GM19467 (cell line): ENCODE data around the gene LRP4.

Source experiments
- ATAC-seq: cut with Tn5 transposase; IDR thresholded peaks from one replicate; pipeline ENCODE4 v1.9.1; 2021; ENCODE audit warnings: mild to moderate bottlenecking, moderate library complexity; ENCODE audit not compliant: unreplicated experiment

Gene LRP4

DNA sequence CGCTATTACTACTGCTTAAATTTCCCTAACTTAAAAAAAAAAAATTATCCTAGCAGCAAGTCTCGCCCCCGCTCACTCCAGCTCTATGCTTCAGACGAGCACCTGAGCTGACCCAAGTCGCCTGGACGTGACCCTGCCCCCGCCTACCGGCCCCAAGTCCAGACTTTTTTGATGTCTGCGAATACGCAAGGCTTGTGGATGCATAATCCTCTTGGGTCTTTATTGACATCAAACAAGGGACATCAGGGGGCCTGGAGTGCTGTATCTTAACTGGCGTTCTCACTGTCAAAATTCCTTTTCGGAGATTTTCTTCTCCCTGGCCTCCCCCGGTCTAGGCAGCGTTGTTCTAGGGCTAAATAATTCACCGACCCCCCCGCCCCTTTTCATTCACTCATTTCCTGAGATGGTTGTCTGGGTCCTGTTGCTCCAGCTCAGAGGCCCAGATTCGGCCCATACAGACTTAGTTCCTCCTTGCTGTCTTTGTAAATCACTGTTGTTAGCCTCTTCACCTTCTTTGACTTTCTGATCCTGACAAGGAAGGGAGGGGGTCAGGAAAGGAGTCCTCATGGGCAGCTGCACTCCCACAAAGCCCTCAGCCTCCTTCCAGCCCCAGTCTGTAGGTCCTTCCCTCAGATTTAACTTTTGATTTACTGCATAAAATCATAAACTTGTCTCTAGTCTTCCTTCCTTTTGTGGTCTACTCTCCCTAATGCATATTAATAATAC lies 601 bp upstream of the LRP4 start:
- no peak for ATAC-seq

DNA sequence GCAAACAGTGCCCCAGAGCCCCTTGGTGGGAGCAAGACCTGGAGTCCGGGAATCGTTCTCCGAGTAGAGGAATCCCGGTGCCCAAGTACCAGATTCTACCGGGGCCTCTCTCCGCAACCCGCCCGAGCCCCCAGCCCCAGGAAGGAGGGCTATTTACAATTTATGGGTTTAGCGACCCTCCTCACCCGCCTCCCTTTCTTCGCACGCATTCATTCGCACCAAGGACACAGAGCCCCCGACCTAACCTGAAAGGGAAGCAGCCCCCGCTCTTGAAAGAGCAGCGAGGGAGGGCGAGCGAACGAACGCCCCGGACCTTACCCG lies 628 bp downstream of the LRP4 start:
- ATAC-seq, result no peak

DNA sequence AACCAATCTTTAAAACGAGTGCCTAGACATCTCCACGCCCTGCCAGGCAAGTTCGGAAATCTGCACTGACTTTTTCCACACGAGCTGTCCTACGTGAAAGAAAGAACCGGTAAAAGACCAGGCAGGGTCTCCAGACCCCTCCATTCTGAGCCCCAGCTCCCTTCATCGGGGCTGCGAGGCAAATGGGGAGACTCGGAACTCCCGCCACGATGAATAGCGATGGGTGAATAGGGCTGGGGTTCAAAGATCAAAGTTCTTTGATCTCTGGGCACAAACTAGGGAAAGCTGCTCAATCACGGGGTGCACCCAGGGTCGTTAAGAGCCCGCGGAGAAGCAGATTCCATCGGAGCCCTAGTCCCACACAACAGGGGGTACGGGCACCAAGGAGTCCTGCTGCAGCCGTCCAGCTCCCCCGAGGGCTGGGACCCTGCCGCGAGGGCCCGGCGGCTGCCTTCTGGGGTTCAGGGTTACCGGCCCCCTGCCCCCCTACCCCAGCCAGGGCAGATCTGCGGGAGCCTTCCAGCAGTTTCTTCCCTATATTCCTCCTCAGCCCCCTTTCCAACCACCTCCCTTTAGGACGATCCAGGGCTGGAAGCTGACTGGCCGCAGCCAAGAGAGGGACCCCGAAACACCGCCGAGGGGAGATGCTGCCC lies 1.1 kb downstream of the LRP4 start:
- ATAC-seq, result no peak

DNA sequence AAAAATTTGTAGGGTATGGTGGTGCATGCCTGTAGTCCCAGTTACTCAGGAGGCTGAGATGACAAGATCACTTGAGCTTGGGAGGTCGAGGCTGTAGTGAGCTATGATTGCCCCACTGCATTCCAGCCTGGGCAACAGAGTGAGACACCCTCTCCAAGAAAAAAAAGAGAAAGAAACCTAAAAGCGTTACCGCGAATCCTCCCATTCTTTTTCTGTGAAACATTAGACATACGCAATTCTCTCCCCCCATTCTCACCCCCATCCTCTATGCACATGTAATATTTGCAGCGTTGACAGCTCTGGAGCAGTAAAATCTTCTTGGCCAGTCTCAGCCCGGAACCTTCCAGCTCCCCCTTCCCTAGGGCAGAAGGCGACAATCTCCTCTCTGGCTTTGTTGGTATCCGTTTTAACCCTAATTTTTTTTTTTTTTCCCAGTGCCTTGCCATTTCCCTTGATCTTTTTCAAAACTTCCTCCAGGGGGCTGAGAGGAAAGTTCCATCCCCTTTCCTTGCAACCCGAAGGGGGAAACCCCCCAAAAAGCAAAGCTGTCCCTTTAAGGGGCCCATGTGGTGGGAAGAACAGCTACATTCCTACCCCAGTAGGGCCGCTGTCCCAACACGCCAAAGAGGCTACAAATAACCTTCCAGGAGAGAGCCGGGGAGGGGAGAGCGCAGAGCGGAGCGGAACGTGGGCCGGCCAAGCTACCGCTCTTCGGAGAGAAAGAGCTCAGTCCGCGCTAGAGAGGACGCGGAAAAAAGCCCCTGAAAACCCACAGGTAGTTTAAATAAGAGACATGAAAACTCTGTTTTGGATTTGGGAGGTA lies 1.9 kb downstream of the LRP4 start:
- ATAC-seq, result no peak

GRCh38 chr11:46914910-46915309 lies 3.4 kb downstream of the LRP4 start:
- no peak for ATAC-seq

DNA sequence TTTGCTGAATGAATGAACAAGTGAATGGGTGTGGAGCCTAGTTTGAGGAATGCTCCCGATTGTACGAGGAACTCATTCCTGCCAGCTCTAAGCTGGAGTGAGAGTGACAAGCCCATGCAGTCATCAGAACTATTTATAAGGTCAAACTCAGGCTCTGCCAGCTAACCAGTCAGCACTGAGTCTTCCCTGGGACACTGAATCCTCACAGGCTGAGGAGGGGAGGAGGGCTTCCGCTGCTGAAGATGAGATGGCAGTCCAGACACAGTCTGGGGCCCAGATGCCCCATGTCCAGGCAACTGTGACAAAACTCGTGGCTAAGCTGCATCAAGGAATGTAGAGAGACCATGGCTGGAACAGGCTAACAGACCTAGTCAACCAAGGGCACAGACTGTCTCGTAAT lies 4.0 kb downstream of the LRP4 start:
- ATAC-seq, result no peak

- ATAC-seq, result no peak
Observed at GRCh38 chr11:46913484-46913883, 4.9 kb downstream of the LRP4 start.

GRCh38 chr11:46912526-46913150 lies 5.7 kb downstream of the LRP4 start:
- ATAC-seq, result no peak

DNA sequence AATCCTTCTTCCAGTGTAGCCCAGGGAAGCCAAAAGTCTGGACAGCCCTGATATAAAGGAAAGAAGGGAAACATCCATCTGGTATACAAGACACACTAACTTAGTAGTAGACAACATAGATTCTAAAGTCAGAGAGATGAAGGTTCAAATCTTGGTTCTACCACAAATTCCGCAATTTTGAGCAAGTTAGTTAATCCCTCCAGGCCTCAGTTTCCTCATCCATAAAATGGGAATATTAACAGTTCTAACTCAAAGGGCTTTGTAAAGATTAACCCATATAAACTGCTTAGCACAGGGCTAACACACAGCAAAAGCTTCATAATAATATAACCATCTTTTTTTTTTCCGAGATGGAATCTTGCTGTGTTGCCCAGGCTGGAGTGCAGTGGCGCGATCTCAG lies 10.7 kb downstream of the LRP4 start:
- no peak for ATAC-seq

DNA sequence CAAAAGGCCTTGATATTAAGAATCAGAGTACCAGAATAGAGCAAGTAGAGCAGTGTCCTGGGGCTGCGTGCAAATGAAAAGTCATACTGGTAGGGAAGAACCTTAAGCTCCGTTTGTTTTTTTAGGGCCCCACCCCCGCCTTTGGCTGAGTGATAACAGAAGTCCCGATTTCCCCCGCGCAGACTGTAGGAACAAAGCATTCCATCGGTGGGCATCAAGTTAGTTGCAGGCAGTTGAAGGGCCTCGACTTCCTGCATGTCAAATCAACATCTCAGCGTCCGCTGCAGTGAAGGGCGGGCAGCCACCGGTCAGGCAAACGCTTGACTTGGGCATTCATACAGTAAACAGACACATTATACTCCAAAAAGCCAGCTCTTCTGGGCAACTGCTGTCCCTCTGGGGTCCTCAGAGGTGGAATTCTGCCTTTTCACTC lies 11.7 kb downstream of the LRP4 start:
- no peak for ATAC-seq

- no peak for ATAC-seq
Observed at GRCh38 chr11:46905806-46906205, 12.5 kb downstream of the LRP4 start.

DNA sequence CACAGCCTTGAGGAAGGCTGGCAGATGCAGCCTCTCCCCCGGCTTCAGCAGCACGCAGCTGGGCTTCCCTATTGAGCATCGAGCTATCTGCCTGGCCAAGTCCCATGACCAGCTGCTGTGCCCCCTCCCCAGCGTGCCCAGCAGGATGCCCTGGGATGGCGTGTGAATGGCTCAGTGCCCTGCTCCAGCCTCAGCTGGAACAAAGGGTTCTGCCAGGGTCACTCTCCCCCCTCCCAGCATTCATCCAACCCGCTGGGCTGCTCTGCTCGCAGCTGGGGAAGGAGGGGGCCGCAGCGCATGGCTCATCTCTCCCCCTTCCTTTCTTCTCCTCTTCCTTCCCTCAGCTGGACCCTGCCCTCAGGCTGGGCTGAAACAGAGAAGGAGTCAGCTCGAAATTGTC lies 14.5 kb downstream of the LRP4 start:
- ATAC-seq, result no peak

DNA sequence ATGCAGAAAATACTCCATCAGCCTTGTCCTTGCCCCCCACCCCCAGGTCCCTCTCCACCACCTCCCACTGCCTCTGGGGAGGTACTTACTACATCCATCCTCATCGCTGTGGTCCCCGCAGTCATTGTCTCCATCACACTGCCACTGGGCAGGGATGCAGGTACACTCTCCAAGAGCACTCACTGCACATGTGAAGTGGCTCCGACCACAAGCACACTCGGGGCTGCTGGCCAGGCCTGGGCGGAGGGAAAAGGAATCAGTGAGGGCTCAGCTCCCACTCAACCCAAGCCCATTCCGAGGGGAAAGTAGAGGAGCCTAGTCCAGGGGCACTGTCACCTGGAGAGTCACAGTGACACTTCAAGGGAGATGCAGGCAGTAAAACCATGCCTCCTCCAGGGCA lies 15.7 kb downstream of the LRP4 start:
- ATAC-seq, result no peak

- ATAC-seq, result no peak
Observed at GRCh38 chr11:46901156-46901555, 17.2 kb downstream of the LRP4 start.

DNA sequence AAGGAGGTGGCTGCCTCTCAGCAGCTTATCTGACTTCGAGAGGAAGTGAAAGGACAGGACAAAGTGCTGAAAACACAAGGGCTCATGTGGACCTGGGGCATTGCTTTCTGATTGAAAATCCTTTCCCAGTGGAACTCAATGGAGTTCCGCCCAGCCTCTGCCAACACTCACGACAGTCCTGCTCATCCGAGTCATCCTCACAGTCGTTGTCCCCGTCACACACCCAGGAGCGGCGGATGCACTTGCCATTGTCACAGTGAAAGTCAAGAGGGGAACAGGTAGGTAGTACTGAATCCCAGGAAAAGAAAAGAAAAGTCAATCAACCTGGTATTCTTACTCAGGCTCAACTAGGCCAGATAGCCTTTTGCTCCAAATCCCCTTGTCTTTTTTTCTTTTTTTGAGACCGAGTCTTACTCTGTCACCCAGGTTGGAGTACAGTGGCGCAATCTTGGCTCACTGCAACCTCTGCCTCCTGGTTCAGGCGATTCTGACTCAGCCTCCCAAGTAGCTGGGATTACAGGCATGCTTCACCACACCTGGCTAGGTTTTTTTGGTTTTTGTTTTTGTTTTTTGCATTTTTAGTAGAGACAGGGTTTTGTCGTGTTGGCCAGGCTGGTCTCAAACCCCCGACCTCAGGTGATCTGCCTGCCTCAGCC lies 18.1 kb downstream of the LRP4 start:
- no peak for ATAC-seq

DNA sequence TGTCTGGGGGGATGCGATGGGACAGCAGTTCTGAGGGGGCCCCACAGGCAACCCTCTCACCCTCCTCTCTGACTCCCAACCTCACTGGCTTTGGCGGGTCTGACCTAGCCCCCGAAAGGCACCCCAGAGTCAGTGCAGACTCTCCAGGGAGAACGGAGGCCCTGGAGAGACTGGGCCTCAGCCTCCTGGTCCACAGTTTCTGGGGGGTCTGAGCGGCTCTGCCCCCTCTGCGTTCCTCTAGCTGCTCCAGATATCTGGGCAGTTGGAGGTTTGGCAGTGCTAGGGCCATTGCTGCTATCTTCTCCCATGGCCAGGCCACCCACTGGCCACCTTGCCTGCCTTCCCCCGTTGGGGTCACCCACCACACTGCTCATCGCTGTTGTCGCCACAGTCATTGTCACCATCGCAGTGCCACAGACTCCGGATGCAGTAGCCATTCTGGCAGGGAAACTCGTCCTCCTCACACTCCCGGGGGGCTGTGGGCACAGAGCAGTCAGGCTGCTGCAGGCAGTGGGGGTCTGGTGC lies 18.8 kb downstream of the LRP4 start:
- no peak for ATAC-seq

GRCh38 chr11:46898396-46899095 lies 19.8 kb downstream of the LRP4 start:
- no peak for ATAC-seq

- ATAC-seq, result no peak
Observed at GRCh38 chr11:46896719-46897406, 21.5 kb downstream of the LRP4 start.

DNA sequence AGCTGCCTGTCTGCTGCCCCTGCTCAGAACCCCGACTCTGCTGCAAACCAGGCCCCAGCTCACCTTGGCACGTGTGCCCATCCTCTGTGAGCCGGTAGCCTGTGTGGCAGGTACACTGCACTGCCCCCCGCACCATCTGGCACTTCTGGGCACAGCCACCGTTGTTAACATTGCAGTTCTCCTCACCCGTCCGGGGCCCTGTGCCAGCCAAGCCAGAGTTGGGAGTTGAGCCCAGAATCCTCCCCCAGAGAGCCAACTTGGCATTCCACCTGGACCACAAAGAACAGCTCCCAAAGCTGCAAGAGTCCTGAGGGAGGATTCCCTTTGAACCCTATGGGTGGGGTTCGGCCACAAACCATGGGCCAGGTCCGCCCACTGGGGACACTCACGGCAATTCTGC lies 22.5 kb downstream of the LRP4 start:
- no peak for ATAC-seq

- no peak for ATAC-seq
Observed at GRCh38 chr11:46894961-46895360, 23.4 kb downstream of the LRP4 start.
